ENCODE data around the gene CTAGE15. TPM values are rescaled to one million over a fixed set of nuclear protein-coding genes. Genes with fewer than 3 reads are reported as not detected.
"Not testable (repeated sequence)": the region's sequence is repeated elsewhere in the genome, so short reads cannot be mapped to it uniquely, and the experiment has no call there.

CTAGE15 gene
- total RNA-seq, result 1.4 TPM in 1 of 2 replicates, not detected in the other

GRCh38 chr7:143571501-143571900, at the start of gene CTAGE15:
CTAGE15 (plus strand) TSS chr7:143571801; CDS start chr7:143571818, 17 bp downstream.
- not testable (repeated sequence) for H3K4me3 ChIP-seq (ENCODE audit: low read depth, low read length); H3K27me3 ChIP-seq (ENCODE audit: control insufficient read depth, insufficient read depth, low read length); DNase-seq (ENCODE audit: low read depth); H3K36me3 ChIP-seq (ENCODE audit: control insufficient read depth, insufficient read depth, low read length); FAIRE-seq

GRCh38 chr7:143522309-143522916, 49.2 kb upstream of the CTAGE15 start:
- not testable (repeated sequence) for DNase-seq (ENCODE audit: low read depth); FAIRE-seq; H3K4me3 ChIP-seq (ENCODE audit: low read depth, low read length); H3K27me3 ChIP-seq (ENCODE audit: control insufficient read depth, insufficient read depth, low read length); H3K36me3 ChIP-seq (ENCODE audit: control insufficient read depth, insufficient read depth, low read length)

GRCh38 chr7:143531169-143531926, 40.3 kb upstream of the CTAGE15 start:
- not testable (repeated sequence) for H3K27me3 ChIP-seq (ENCODE audit: control insufficient read depth, insufficient read depth, low read length); DNase-seq (ENCODE audit: low read depth); H3K36me3 ChIP-seq (ENCODE audit: control insufficient read depth, insufficient read depth, low read length); FAIRE-seq; H3K4me3 ChIP-seq (ENCODE audit: low read depth, low read length)

GRCh38 chr7:143531932-143532331, 39.7 kb upstream of the CTAGE15 start:
- not testable (repeated sequence) for DNase-seq (ENCODE audit: low read depth); H3K36me3 ChIP-seq (ENCODE audit: control insufficient read depth, insufficient read depth, low read length); H3K4me3 ChIP-seq (ENCODE audit: low read depth, low read length); FAIRE-seq; H3K27me3 ChIP-seq (ENCODE audit: control insufficient read depth, insufficient read depth, low read length)

- not testable (repeated sequence) for FAIRE-seq; H3K27me3 ChIP-seq (ENCODE audit: control insufficient read depth, insufficient read depth, low read length); H3K36me3 ChIP-seq (ENCODE audit: control insufficient read depth, insufficient read depth, low read length); H3K4me3 ChIP-seq (ENCODE audit: low read depth, low read length); DNase-seq (ENCODE audit: low read depth)
Observed at GRCh38 chr7:143533213-143533839, 38.3 kb upstream of the CTAGE15 start.

GRCh38 chr7:143536443-143536842, 35.2 kb upstream of the CTAGE15 start:
- H3K27me3 ChIP-seq (ENCODE audit: control insufficient read depth, insufficient read depth, low read length); DNase-seq (ENCODE audit: low read depth); H3K4me3 ChIP-seq (ENCODE audit: low read depth, low read length); H3K36me3 ChIP-seq (ENCODE audit: control insufficient read depth, insufficient read depth, low read length); FAIRE-seq: not testable (repeated sequence)

DNA sequence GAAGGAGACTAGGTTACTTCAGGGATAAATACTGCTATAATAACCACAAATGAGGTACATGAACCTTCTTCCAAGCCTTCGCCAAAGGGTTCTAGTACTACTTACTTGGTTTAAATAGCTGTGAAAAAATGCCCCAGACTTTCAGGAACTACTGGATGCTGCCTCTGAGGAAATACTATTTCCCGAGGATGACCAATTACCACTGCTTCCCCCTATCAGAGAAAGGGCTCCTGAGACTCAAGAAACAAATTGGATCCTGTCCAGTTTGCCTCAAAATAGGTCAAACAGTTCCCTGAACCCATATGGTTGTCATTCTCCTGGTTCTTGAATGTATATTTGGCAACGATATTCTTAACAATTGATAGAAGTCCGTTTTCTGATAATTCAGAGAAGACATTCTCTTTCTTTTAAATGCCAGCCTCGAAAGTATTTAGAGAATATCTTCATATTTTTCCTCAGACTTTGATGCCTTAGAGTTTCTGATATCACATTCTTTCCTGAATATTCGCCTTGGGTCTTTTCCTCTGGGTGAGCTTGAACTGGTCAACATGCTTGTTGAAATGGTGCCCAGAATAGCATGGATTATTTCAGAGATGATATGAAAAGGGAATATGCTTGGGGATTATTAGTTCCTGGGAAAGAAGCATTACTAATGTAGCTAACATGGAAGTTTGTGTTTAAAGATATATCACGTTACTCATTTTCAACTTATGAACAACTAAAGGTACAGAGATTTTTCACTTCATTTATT, 28.1 kb upstream of the CTAGE15 start:
- not testable (repeated sequence) for H3K36me3 ChIP-seq (ENCODE audit: control insufficient read depth, insufficient read depth, low read length); H3K4me3 ChIP-seq (ENCODE audit: low read depth, low read length); FAIRE-seq; DNase-seq (ENCODE audit: low read depth); H3K27me3 ChIP-seq (ENCODE audit: control insufficient read depth, insufficient read depth, low read length)

DNA sequence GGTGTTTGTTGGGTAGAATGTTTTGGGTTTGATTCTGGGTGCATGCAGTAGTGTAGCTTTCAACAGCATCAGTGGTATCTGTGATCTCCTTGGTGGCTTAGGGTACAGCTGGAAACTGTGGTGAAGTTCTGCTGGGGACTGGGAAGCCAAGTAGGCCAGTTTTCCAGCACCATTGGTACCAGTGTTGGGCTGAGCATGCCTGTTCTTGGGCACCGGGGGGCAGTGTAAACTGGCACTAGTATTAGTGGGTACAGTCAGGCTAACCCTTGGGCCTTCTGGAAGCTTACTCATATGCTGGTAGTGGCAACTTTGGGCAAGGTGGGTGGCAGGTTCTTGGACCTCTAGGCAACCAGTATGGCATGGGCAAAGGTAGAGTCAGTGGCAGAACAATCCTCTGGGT, 15.6 kb upstream of the CTAGE15 start:
- not testable (repeated sequence) for H3K36me3 ChIP-seq (ENCODE audit: control insufficient read depth, insufficient read depth, low read length); DNase-seq (ENCODE audit: low read depth); H3K4me3 ChIP-seq (ENCODE audit: low read depth, low read length); FAIRE-seq; H3K27me3 ChIP-seq (ENCODE audit: control insufficient read depth, insufficient read depth, low read length)

DNA sequence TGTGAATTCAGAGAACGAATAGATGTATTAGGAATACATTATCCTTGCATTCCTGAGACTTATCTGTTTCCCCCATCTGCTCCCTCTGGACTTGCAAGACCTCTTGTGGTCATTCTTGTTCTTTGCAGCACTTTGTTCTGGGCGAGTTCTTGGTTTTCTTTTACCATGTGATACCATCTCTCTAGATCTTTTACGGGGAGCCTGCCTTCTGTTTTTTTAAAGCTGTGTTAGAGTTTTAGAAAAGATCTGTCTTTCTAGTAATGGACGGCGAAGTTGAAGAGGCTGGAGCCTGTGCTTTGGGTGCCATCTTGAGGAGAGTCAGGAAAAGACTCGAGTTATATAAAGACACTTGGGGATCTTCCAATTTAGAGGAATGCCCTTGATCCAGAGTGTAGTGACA, 8.3 kb upstream of the CTAGE15 start:
- not testable (repeated sequence) for H3K4me3 ChIP-seq (ENCODE audit: low read depth, low read length); DNase-seq (ENCODE audit: low read depth); H3K27me3 ChIP-seq (ENCODE audit: control insufficient read depth, insufficient read depth, low read length); H3K36me3 ChIP-seq (ENCODE audit: control insufficient read depth, insufficient read depth, low read length)
- FAIRE-seq, result peak; percentile 7

DNA sequence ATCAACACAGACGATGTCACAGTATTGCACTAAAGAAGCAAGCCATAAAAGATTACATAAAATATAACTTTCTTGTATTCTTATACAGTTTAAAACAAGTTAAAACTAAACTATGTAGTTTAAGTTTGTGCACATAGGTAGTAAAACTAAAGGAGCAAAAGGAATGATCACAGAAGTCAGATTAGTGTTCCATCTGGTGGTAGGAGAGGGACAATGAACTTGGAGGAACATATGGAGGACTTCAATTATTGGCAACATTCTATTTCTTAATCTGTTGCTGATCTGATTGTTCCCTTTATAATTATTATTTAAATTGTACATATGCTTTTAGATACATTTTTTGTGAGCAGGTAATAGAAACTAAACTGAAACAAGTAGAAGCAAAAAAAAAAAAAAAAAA, 5.6 kb upstream of the CTAGE15 start:
- not testable (repeated sequence) for FAIRE-seq; H3K36me3 ChIP-seq (ENCODE audit: control insufficient read depth, insufficient read depth, low read length); DNase-seq (ENCODE audit: low read depth); H3K27me3 ChIP-seq (ENCODE audit: control insufficient read depth, insufficient read depth, low read length); H3K4me3 ChIP-seq (ENCODE audit: low read depth, low read length)

DNA sequence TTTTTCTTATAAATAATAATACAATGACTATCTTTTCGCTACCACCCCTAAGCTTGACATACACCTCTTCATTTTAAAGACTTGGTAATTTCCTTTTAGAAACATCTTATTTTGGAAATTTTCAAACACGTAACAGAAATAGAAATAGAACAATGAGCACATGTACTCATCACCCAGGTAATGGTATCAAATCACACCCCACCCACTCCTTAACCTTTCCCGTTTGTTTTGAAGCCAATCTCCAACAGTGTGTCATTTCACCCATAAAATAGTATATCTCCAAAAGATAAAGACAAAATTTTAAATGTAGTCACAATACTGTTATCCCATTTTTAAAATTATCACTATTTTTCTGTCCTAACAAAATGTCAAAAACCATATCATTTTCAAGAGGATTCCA, 16.6 kb downstream of the CTAGE15 start:
- FAIRE-seq; H3K4me3 ChIP-seq (ENCODE audit: low read depth, low read length); H3K36me3 ChIP-seq (ENCODE audit: control insufficient read depth, insufficient read depth, low read length); H3K27me3 ChIP-seq (ENCODE audit: control insufficient read depth, insufficient read depth, low read length); DNase-seq (ENCODE audit: low read depth): not testable (repeated sequence)

- H3K27me3 ChIP-seq (ENCODE audit: control insufficient read depth, insufficient read depth, low read length); FAIRE-seq; H3K4me3 ChIP-seq (ENCODE audit: low read depth, low read length); H3K36me3 ChIP-seq (ENCODE audit: control insufficient read depth, insufficient read depth, low read length); DNase-seq (ENCODE audit: low read depth): not testable (repeated sequence)
Observed at GRCh38 chr7:143589897-143590296, 18.3 kb downstream of the CTAGE15 start.

DNA sequence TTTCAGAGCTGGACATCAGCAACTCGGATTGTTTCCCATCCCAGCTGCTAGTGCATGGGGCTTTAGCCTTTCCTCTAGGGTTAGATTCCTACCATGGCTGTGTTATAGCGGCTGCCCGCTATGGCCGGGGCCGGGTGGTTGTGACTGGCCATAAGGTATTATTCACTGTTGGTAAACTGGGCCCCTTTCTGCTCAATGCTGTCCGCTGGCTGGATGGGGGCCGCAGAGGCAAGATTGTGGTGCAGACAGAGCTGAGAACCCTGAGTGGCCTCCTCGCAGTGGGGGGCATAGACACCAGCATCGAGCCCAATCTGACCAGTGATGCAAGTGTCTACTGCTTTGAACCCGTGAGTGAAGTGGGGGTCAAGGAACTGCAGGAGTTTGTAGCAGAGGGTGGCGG, 26.5 kb downstream of the CTAGE15 start:
- not testable (repeated sequence) for H3K27me3 ChIP-seq (ENCODE audit: control insufficient read depth, insufficient read depth, low read length); DNase-seq (ENCODE audit: low read depth); H3K4me3 ChIP-seq (ENCODE audit: low read depth, low read length); H3K36me3 ChIP-seq (ENCODE audit: control insufficient read depth, insufficient read depth, low read length)
- peak; percentile 40 for FAIRE-seq

GRCh38 chr7:143603549-143603948, 31.9 kb downstream of the CTAGE15 start:
- not testable (repeated sequence) for DNase-seq (ENCODE audit: low read depth); H3K27me3 ChIP-seq (ENCODE audit: control insufficient read depth, insufficient read depth, low read length); H3K36me3 ChIP-seq (ENCODE audit: control insufficient read depth, insufficient read depth, low read length); FAIRE-seq; H3K4me3 ChIP-seq (ENCODE audit: low read depth, low read length)
